CD14-positive monocyte (primary cell): ENCODE measurements around the gene FHIT. TPM values are rescaled to one million over a fixed set of nuclear protein-coding genes. Genes with fewer than 3 reads are reported as not detected.

Source experiments
- DNase-seq, 3 donors: peaks; one replicate each; pipeline ENCODE4 v3.0.0-alpha.2; 2011 to 2022
- H2AFZ ChIP-seq: 2 replicates; pipeline ENCODE4 v1.6.0; 2012; ENCODE audit warnings: mild to moderate bottlenecking, low read depth, low read length, inconsistent platforms; ENCODE audit not compliant: insufficient read depth, poor library complexity, severe bottlenecking
- H3K27ac ChIP-seq, 2 donors: 1 replicate in 1 of 2; 2 replicates in 1 of 2; pipeline ENCODE4 v1.5.1; 2012 to 2013; ENCODE audit warnings: low read length in 2 of 2, control low read depth in 1 of 2, inconsistent platforms in 1 of 2, low read depth in 1 of 2, mild to moderate bottlenecking in 1 of 2
- H3K27me3 ChIP-seq, 2 donors: one replicate each; pipeline versions ENCODE4 v1.6.0 to v1.6.1; 2011 to 2013; ENCODE audit warnings: low read length in 2 of 2; ENCODE audit not compliant: control insufficient read depth in 2 of 2, insufficient read depth in 2 of 2
- H3K36me3 ChIP-seq, 2 donors: replicated peaks in 1 of 2; 1 replicate in 1 of 2; 2 replicates in 1 of 2; pipeline versions ENCODE4 v1.5.1 to v1.6.1; 2012 to 2013; ENCODE audit warnings: low read length in 2 of 2, control low read depth in 1 of 2, inconsistent platforms in 1 of 2, mild to moderate bottlenecking in 1 of 2; ENCODE audit not compliant: insufficient read depth in 2 of 2, control insufficient read depth in 1 of 2
- H3K4me1 ChIP-seq, 2 donors: 1 replicate in 1 of 2; 2 replicates in 1 of 2; pipeline versions ENCODE4 v1.5.1 to v1.6.1; 2012 to 2013; ENCODE audit warnings: low read length in 2 of 2, control low read depth in 1 of 2, inconsistent platforms in 1 of 2, mild to moderate bottlenecking in 1 of 2, moderate library complexity in 1 of 2; ENCODE audit not compliant: insufficient read depth in 2 of 2, control insufficient read depth in 1 of 2
- H3K4me2 ChIP-seq: replicated peaks from 2 replicates; pipeline ENCODE3; 2012; ENCODE audit warnings: low read length, moderate library complexity, mild to moderate bottlenecking; ENCODE audit not compliant: poor library complexity, severe bottlenecking; ENCODE audit errors: extremely low read depth
- H3K4me3 ChIP-seq, 3 experiments: fragments of 200-600 bp in 1 of 3; sonication (generic) in 1 of 3; replicated peaks in 1 of 3; 1 replicate in 2 of 3; 2 replicates in 1 of 3; pipeline ENCODE4 v1.5.1; 2011 to 2013; ENCODE audit warnings: low read length in 3 of 3, mild to moderate bottlenecking in 3 of 3, control low read depth in 2 of 3, low read depth in 2 of 3, inconsistent platforms in 1 of 3, moderate library complexity in 1 of 3
- H3K79me2 ChIP-seq: 2 replicates; pipeline ENCODE4 v1.6.0; 2012; ENCODE audit warnings: mild to moderate bottlenecking, control low read depth, inconsistent platforms, low read length, moderate library complexity; ENCODE audit not compliant: insufficient read depth
- H3K9ac ChIP-seq: 2 replicates; pipeline ENCODE4 v1.6.0; 2017; ENCODE audit warnings: low read length, mild to moderate bottlenecking; ENCODE audit not compliant: insufficient read depth, poor library complexity, severe bottlenecking
- H3K9me3 ChIP-seq, 2 donors: replicated peaks in 1 of 2; 1 replicate in 1 of 2; 2 replicates in 1 of 2; pipeline versions ENCODE4 v1.5.1 to v1.6.1; 2012 to 2013; ENCODE audit warnings: low read length in 2 of 2, control low read depth in 1 of 2; ENCODE audit not compliant: control insufficient read depth in 1 of 2, insufficient read depth in 1 of 2
- H4K20me1 ChIP-seq: 2 replicates; pipeline ENCODE4 v1.6.0; 2012; ENCODE audit warnings: mild to moderate bottlenecking, low read length, control low read depth, moderate library complexity; ENCODE audit not compliant: insufficient read depth
- H3K27ac Mint-ChIP-seq, 7 donors: one replicate each; pipeline ENCODE4 v1.8.0; 2020; ENCODE audit warnings: mild to moderate bottlenecking in 7 of 7, mixed read lengths in 7 of 7, moderate library complexity in 6 of 7, inconsistent platforms in 2 of 7
- H3K27me3 Mint-ChIP-seq, 3 donors: one replicate each; pipeline ENCODE4 v1.8.0; 2021 to 2022; ENCODE audit warnings: low read depth in 3 of 3, mild to moderate bottlenecking in 3 of 3, mixed read lengths in 3 of 3, moderate library complexity in 3 of 3, inconsistent platforms in 1 of 3
- H3K36me3 Mint-ChIP-seq, 2 donors: one replicate each; pipeline ENCODE4 v1.8.0; 2020; ENCODE audit warnings: mixed read lengths in 2 of 2, inconsistent platforms in 1 of 2, mild to moderate bottlenecking in 1 of 2
- H3K4me1 Mint-ChIP-seq: one replicate; pipeline ENCODE4 v1.8.0; 2020; ENCODE audit warnings: mild to moderate bottlenecking, mixed read lengths
- H3K4me3 Mint-ChIP-seq, 2 donors: one replicate each; pipeline ENCODE4 v1.8.0; 2020; ENCODE audit warnings: mild to moderate bottlenecking in 2 of 2, mixed read lengths in 2 of 2, moderate library complexity in 1 of 2
- H3K9me3 Mint-ChIP-seq, 7 donors: one replicate each; pipeline ENCODE4 v1.8.0; 2020 to 2022; ENCODE audit warnings: mixed read lengths in 7 of 7, mild to moderate bottlenecking in 6 of 7, moderate library complexity in 6 of 7, inconsistent platforms in 2 of 7
- whole genome bisulfite sequencing: methylation state at CpG from one replicate; pipeline ENCODE4 v1.1.5; 2013; ENCODE audit warnings: missing lambda C conversion rate; ENCODE audit not compliant: insufficient coverage; 5-methylcytosine and 5-hydroxymethylcytosine counted together
- intact Hi-C, 2 donors: fragments of 100-400 bp; cut with micrococcal nuclease; formaldehyde crosslinking; loops; one replicate each; pipeline versions ENCODE4 v1.15.0 to v1.15.1; 2023
- polyA plus RNA-seq, 3 donors: library from polyadenylated mRNA; depleted of rRNA in 1 of 3; unstranded in 2 of 3; stranded (reverse) in 1 of 3; fragments of 300-500 nt in 2 of 3; fragments of >200 nt in 1 of 3; fragmentation: Illumina TruSeq in 2 of 3; gene quantifications; 1 replicate in 2 of 3; 2 replicates in 1 of 3; pipeline ENCODE4 v1.2.3, GENCODE V29; 2012 to 2021
- TF ChIP-seq, protein P1 (sequence below): fragments of 200-600 bp; IDR thresholded peaks from one replicate; pipeline ENCODE4 v1.8.0; 2022; ENCODE audit warnings: antibody characterized with exemption, mild to moderate bottlenecking

Gene FHIT
- polyA plus RNA-seq, 3 donors: 1.7 to 3.4 (median 3.2) TPM

DNA sequence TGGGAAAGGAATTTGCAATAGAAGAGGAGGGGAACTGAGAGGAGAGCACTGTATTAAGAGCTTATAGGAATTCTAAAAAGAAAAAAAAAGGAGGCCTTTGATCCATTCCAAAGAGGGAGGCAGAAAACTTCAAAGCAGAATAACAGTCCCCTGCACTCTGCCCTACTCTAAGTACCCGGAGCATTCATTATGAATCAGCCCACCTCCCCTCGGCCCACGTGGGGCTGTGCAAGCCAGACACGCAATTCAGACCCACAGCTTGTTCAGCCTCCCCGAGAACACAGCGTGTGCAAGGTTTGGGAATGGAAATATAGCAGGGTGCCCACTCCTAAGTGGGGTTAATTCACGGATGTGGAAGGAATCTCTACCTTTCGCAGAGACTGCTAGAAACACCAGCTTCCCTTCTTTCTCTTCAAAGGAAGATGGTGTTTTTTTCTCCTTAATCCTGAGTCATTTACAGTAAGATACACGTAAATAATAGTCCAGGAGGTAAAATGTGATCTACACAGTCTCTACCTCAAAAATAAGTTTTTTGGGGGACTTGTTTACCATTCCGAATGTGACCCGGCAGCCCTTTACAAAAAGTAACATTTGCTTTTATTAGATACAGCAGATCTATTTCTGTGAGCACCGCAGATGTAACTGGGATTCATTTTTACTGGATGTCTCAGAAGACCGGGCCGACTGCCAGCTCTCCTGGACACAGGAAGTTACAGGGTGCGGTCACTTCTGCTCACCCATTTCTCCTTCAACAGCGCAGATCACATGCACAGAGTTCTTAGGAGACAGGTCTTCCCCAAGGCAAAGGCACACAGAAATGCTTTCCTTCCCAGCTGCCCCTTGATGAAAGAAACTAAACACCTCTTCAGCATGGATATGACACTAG, 1433.0 kb downstream of the FHIT start:
- H3K9ac ChIP-seq: no peak overlapping the region

DNA sequence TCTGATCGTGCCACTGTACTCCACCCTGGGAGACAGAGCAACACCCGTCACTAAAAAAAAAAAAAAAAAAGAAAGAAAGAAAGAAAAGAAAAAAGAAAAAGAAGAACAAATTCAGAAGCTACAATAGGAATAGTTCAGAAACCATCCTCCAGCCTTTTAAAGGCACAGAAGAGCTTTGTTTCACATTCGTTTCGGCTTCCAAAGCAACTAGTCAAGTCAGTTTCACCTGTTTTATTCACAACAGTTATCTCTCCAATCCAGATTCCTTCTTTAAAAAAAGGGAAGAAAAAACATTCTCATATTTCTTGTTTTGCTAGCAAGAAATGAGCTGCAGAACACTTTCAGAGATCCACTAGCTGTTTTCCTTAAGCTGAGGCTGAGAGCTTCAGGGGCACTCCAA, 1433.7 kb downstream of the FHIT start:
- WGBS: no CpG with 5 or more reads among the region's 4 CpGs
- intact Hi-C loops: no loop called here
- Histone ChIP-seq H3K27me3 (no peaks in the 10 kb centered on the region), H3K79me2 (no peaks in the 10 kb centered on the region), H3K9ac (no peak overlapping the region), H3K27ac (no peak overlapping the region), H3K4me2 (no peak overlapping the region), H2AFZ (no peak overlapping the region), H4K20me1 (no peaks in the 10 kb centered on the region), H3K4me1 (peaks cover 13 to 17% of the 10 kb centered on the region in 2 donors), H3K9me3 (no peaks in the 10 kb centered on the region), H3K4me3 (no peak overlapping the region), H3K36me3 (no peaks in the 10 kb centered on the region)
- no peak for DNase-seq
- peak overlapping the region in 1 of 7 donors; percentile 58 for H3K27ac Mint-ChIP-seq
- peaks cover 17% of the 10 kb centered on the region for H3K4me1 Mint-ChIP-seq
- no peak overlapping the region for H3K4me3 Mint-ChIP-seq
- TF ChIP-seq, protein P1, sequence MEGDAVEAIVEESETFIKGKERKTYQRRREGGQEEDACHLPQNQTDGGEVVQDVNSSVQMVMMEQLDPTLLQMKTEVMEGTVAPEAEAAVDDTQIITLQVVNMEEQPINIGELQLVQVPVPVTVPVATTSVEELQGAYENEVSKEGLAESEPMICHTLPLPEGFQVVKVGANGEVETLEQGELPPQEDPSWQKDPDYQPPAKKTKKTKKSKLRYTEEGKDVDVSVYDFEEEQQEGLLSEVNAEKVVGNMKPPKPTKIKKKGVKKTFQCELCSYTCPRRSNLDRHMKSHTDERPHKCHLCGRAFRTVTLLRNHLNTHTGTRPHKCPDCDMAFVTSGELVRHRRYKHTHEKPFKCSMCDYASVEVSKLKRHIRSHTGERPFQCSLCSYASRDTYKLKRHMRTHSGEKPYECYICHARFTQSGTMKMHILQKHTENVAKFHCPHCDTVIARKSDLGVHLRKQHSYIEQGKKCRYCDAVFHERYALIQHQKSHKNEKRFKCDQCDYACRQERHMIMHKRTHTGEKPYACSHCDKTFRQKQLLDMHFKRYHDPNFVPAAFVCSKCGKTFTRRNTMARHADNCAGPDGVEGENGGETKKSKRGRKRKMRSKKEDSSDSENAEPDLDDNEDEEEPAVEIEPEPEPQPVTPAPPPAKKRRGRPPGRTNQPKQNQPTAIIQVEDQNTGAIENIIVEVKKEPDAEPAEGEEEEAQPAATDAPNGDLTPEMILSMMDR: no peak
- no peaks in the 10 kb centered on the region for H3K36me3 Mint-ChIP-seq
- H3K27me3 Mint-ChIP-seq: peaks cover 0 to 1% (median 0%) of the 10 kb centered on the region in 3 donors
- H3K9me3 Mint-ChIP-seq: peaks cover 0 to 5% (median 2%) of the 10 kb centered on the region in 7 donors

More for the DNA sequence above, 1433.0 kb downstream of the FHIT start:
- Histone ChIP-seq H3K27ac (no peak overlapping the region), H2AFZ (no peak overlapping the region), H3K4me1 (peaks cover 13 to 17% of the 10 kb centered on the region in 2 donors), H3K4me3 (no peak overlapping the region), H3K4me2 (no peak overlapping the region), H3K9me3 (no peaks in the 10 kb centered on the region), H3K36me3 (no peaks in the 10 kb centered on the region), H3K27me3 (no peaks in the 10 kb centered on the region), H4K20me1 (no peaks in the 10 kb centered on the region), H3K79me2 (no peaks in the 10 kb centered on the region)
- TF ChIP-seq, protein P1: no peak
- Mint-ChIP-seq H3K4me3 (peak overlapping the region in 1 of 2 donors; percentile 21), H3K9me3 (peaks cover 0 to 6% (median 2%) of the 10 kb centered on the region in 7 donors), H3K4me1 (peaks cover 17% of the 10 kb centered on the region), H3K27me3 (peaks cover 0 to 1% (median 0%) of the 10 kb centered on the region in 3 donors), H3K36me3 (no peaks in the 10 kb centered on the region), H3K27ac (peak overlapping the region in 2 of 7 donors; percentile 31 to 85)
- intact Hi-C loops: no loop called here
- peak; percentile 6 to 44 (median 29) for DNase-seq
- 49% methylated on average over 5 of the region's 16 CpGs for WGBS
